ENCODE results near the gene NT5C3B. TPM values are rescaled to one million over a fixed set of nuclear protein-coding genes. Genes with fewer than 3 reads are reported as not detected.

The NT5C3B gene
- total RNA-seq, 2 experiments from 2014 or later: 53.0 to 56.0 TPM

DNA sequence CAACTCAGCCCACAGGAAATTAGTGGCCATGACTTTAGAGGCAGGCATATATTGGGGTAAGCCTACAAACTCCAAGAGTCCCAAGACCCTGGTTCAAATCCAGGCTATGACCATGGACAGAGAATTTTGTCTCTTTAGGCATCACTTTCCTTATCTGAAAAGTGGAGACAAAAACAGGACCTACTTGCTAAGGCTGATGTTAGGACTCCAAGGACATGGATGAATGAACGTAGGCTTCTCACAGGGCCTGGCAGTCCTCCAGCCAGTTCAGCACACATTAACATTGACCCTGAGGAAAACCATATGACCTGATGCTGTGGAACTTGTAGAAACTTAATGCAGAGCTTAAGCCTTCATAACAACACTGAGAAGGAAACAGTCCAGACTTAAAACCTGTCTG is 21.8 kb downstream of the NT5C3B start:
- ChIA-PET CTCF (no interaction called here), POLR2A (no interaction called here)

DNA sequence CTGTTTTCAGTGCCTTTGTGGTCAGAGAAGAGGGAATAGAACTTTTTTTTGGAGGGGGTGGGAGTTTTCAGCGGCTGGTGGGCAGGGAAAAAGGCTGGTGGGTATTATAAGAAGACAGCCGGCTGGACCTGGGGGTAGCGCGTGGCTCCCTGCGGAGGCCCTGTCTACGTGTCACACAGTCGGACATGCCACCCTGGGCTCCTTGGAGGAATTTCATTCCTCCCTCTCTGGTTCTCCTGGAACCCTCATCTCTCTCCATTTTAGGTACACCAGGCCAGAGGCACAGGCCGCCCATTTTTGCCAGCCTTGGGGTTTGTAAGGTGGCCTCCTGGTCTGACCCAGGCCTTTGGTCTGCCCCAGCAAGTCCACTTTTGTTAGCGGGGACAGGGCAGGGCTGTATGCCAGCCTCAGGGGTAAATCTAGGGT is 22.3 kb downstream of the NT5C3B start:
- CTCF ChIA-PET: interaction anchor here (1.9 kb wide), 1 partner anchor 76 kb away, joined by 5 read pairs; no protein-coding TSS in a partner anchor
- POLR2A ChIA-PET: no interaction called here

DNA sequence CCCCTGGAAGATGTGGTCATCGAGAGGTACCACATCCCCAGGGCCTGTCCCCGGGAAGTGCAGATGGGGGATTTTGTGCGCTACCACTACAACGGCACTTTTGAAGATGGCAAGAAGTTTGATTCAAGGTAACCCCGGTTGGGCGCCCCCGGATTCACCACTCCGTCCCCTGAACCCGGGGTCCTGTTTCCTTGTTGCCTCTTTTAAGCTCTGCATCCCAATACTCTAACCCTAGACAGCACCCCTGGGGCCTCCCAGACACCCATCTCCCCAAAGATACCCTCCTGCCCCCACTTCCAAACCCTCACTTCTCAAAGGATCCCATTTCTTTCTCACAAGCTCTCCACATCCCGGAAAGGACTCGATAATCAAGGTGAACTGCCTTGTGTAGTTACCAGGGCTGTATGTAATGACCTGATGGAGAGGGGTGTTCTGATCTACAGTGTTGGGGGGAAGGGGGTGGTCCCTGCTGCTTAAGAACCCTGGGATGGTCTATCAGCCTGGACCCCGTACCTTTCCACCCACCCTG is 22.8 kb downstream of the NT5C3B start:
- ChIA-PET CTCF (interaction anchor here (1.9 kb wide), 1 partner anchor 76 kb away, joined by 5 read pairs; no protein-coding TSS in a partner anchor), POLR2A (interaction anchor here (0.7 kb wide), 1 partner anchor 105 kb away, joined by 3 read pairs; no protein-coding TSS in a partner anchor)

DNA sequence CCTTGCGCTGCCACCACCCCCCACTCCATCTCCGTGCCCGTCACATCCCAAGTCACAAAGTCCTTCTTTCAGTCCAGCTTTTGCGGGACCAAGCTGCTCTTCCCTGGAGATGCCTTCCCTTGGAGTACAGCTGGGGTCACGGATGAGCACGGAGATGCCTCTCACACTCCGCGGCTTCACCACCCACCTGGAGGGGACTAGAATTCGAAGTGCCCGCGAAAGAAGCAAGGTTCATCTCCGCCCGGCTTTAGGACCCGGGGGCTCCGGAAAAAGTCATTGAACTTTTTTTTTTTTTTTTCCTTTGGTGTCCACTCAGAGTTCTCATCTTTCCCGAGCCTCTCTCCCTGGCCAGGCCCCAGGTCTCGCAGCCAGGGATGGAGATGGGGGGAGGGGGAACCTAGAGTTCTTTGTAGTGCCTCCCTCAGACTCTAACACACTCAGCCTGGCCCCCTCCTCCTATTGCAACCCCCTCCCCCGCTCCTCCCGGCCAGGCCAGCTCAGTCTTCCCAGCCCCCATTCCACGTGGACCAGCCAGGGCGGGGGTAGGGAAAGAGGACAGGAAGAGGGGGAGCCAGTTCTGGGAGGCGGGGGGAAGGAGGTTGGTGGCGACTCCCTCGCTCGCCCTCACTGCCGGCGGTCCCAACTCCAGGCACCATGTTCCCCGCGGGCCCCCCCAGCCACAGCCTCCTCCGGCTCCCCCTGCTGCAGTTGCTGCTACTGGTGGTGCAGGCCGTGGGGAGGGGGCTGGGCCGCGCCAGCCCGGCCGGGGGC is 23.5 kb downstream of the NT5C3B start, which contains the start of gene FKBP10:
Gene FKBP10, plus strand, starts transcription at position 624 of the 771 bp plus-strand sequence. Its CDS starts 31 bp downstream, at position 655.
- POLR2A ChIA-PET: interaction anchor here (0.7 kb wide), 1 partner anchor 105 kb away, joined by 3 read pairs; no protein-coding TSS in a partner anchor
- CTCF ChIA-PET: interaction anchor here (1.2 to 3.0 kb wide), 5 partner anchors 11 to 164 kb away, joined by 3 to 17 read pairs (median 5); no protein-coding TSS in a partner anchor

DNA sequence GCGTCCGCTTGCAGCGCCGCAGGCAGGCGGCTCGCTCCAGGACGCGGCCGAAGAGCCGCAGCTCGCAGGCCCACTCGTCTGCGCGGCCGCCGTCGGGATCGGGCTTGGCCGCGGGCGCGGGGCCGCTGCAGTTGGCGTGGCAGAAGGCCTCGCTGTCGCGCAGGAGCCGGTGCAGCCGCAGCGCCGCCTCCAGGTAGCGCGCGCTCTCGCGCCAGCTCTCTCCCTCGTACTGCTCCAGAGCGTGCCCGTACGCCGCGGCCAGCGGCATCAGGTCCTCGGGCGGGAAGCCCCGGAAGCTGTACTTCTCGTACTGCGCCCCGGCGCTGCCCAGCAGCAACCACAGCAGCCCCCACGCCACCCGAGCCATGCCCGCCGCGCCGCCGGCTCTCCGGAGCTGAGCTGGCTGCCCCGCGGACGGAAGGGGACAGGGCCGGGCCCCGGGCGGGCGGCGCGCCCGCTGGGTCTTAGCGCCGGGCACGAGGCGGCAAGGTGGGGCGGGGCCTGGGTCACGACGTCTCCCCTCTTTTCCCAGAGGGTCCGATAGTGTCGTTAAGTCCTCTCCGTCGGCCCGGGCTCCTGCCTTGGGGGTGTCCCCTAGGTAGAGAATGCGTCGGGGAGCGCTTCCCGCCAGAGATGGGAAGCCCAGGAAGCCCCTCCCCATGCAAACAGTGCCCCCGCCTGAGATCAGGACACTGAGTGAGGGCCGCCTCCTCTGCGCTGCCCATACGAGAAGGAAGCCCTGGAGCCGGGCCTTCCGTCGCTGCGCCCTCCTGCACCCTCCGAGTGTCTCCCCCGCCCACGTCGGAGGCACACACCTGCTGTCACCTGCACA is 24.3 kb downstream of the NT5C3B start, which contains the start of gene P3H4:
Gene P3H4, minus strand, starts transcription at position 401 of the 832 bp plus-strand sequence. Its CDS starts 34 bp downstream, at position 367.
- ChIA-PET POLR2A (interaction anchor here (0.5 to 1.3 kb wide), 5 partner anchors 23 to 123 kb away, joined by 3 to 7 read pairs (median 3); partner anchors contain the start of genes EIF1 and KLHL11), CTCF (interaction anchor here (0.6 to 3.0 kb wide), 14 partner anchors 10 to 1583 kb away, joined by 3 to 17 read pairs (median 4); no protein-coding TSS in a partner anchor)

DNA sequence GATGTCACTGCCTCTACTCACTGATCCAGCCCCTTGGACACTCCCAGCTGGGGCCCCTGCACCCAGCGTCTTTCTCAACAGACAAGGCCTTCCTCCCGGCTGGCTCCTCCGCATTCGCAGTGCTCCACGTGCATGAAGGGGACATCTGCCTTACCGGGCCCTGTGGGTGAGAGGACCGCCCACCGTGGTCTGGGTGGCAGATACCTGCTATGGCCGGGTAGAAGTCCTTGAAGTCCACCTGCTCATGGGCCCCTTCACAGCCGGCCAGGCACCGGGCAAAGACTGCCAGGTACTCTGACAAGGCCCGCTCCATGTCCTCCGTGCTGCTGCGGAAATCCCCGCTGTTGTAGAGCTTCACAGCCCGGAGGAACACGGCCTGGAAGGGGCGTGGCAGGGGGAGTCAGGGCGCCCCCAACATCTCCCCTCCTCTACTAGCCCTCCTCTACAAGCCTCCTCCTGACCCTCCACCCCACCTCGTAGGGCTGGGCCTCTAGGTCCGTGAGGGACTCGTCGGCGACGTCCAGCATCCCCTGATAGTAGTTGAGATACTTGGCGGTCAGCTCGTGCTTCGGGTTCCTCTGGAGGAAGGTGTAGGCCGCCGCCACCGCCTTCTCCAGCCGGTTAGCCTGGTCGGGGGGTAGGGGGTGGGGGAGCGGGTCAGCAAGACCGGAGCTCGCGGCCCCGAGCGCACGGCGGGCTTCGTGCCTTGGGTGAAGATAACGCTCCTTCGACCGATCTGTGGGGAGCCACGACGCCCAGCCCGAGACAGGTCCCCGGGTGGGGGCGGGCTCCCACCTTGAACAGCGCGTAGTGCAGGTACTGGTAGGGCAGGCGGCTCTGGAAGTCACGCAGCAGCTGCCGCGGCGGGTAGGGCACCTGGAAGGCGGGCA is 25.1 kb downstream of the NT5C3B start:
- CTCF ChIA-PET: interaction anchor here (0.6 to 3.0 kb wide), 14 partner anchors 9 to 162 kb away, joined by 3 to 17 read pairs (median 4); no protein-coding TSS in a partner anchor
- POLR2A ChIA-PET: interaction anchor here (0.5 to 1.3 kb wide), 5 partner anchors 23 to 122 kb away, joined by 3 to 7 read pairs (median 3); partner anchors contain the start of genes EIF1 and KLHL11

DNA sequence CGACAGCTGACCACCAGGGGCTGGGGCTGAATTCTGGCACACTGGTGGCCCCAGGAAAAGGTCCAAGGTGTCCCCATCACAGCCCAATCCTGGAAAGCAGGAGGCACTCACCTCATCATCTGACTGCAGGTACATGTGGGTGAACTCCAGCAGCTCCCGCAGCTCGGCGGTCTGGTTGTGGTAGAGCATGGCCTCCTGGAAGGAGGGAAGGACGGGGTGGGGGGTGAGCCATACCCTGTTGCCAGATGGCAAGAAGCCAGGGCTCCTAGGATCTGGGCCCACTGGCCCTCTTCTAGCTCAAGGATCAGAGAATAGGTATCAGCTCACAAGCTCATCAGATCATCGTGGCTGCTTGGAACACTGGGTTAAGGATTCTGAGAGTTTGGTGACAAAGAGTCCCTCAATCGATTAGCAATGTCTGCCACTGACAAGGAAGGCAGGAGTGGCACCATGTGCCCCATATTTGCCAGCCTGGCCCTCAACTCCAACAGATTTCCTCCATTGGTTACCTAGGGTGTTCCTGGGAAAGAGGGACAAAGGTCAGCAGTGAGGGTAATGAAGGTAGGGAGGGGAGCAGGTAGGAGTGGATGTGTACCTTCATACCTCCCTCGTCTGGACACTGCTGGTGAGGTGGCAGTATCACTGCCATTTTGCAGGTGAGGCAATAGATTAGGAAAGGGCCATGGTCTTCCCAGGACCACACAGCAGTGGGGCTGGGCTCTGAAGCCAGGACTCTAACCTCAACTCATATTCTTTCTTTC is 29.2 kb downstream of the NT5C3B start:
- ChIA-PET POLR2A (no interaction called here), CTCF (no interaction called here)

DNA sequence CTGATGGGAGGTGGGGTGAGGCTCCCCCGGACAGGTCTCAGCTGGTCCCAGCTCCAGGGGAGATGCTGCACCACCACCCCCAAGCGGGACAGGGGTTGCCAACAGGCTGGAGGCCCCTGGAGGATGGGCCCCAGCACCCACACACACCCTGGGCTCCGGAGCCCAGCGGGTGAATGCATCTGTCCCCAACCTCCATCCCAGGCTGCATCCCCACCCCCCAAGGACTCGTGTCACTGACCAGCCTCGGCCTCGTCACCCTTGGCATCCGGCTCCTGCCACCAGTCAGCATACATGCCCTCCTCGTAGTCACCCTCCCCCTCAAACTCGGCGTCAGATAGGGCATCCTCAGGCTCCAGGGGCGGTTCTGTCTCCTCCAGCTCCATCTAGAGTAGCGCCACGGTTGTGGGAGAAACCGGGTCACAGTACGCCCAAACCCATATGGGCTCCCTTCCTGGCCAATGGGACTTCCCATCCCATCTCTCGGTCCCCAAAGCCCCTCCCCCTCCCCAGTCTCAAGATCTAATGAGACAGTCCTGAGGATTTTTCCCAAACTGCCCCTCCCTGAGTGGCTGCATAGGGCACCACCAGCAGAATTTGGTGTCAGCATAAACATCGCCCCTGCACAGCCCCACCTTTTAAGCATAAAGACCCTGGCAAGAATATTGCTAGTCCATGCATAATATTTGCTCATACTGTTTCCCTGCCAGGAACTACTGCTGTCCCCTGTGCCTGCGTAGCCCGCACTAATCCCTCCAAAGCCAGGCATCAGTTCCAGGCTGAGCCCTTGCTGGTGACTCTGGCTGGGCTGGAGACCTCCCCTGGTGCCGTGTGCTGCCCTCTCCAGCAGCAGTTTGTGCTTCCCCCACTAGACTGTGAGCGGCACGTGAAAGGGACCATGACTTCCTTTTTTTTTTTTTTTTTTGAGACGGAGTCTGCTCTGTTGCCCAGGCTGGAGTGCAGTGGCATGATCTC is 32.7 kb downstream of the NT5C3B start:
- ChIA-PET CTCF (interaction anchor here (1.2 to 2.7 kb wide), 5 partner anchors 7 to 72 kb away, joined by 5 to 17 read pairs (median 8); partner anchors contain the start of gene P3H4), POLR2A (no interaction called here)

DNA sequence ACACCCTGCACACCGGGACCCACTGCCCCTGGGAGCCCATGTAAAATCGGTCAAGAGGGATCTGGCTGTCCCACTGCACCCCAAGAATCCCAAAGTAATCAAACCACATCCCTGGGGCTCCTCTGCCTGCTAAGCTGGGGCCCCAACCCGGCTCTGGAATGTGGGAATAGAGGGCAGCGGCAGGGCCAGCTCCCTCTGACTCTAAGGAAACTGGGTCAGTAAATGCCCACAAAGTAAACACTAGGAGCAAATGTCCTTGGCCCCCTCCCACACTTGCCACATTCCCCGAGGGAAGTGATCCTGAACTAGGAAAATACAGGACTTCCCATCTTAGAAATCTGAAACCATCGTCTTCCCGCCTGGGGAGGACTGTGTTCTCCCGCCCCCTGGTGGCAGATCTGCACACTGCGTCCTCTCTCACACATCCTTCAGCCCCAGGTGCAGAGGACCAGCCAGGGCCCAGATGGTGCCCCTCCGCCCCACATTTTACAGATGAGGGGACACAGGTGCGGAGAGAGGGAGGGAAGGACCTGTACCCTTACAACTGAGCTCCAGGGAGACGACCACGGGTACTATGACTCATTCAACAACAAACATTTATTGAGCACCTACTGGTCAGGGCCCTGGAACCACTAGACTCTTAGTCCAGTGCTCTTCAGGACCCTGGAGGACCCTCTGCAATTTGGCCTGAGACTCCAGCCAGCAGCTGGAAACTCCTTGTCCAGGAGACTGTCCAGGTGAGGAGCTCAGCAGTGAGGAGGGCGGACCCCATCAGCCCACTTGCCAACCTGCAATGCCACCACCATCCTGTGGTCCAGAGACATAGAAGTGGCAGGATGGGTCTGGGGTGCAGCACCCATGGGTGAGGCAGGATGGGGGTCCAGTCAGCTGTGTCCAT is 34.4 kb downstream of the NT5C3B start:
- ChIA-PET POLR2A (interaction anchor here (1.0 kb wide), 1 partner anchor 33 kb away, joined by 3 read pairs; no protein-coding TSS in a partner anchor), CTCF (interaction anchor here (0.6 to 2.7 kb wide), 23 partner anchors 9 to 986 kb away, joined by 3 to 17 read pairs (median 5); partner anchors contain the start of genes JUP, KLHL10 and P3H4)

DNA sequence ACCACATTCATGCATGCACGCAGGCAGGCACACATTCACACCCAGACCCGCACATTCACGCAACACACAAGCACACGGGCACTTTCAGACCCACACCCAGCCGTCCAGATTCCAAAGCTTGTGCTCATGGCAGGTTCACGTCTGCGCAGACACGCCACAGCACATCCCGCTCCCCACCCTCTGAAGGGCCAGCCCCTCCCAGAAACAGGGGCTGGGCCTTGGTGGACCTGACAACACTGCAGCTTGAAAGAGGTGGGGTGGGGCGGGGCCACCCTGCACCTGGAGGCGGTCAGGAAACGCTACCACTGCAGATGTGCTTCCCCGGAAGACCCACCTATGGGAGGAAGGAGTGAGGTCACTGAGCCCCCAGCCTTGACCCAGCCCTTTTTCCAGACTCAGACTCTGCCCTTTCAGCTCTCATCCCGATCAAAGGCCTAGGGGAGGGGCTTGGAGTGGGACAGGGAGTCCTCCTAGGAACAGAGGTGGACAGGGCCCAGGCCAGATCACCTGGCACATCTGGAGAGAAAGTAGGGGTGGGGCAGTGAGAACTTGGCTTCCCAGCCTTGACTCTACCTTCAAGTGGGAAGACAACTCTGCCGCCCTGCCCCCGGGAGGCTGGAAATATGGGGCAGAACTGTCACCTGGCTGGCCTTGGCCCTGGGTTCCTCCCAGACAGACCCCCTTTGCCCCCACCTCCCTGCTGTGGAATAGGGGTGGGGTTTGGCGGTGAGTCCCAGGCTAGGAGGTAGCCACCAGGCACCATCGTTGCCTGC is 35.2 kb downstream of the NT5C3B start:
- POLR2A ChIA-PET: no interaction called here
- CTCF ChIA-PET: interaction anchor here (0.6 to 2.7 kb wide), 20 partner anchors 10 to 985 kb away, joined by 3 to 17 read pairs (median 4); partner anchors contain the start of genes JUP, KLHL10 and P3H4

DNA sequence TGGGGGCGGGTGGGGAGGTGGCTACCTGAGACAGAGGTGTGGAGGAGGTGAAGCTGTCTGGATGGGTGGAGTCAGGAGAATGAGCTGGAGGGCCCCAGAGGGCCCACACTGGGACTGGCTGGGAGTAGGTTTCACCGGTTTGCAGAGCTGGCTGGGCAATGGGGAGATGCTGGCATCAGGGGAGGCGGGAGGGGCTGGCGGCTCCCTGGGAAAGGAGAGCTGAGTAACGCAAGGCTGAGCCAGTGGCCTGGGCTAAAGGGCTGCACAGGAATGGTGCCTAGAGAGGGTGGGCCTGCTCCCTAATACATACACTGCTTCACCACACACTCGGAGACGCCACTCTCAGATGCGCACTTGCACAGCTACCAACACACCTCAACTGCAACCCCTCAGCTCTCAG is 36.7 kb downstream of the NT5C3B start:
- POLR2A ChIA-PET: no interaction called here
- CTCF ChIA-PET: interaction anchor here (1.0 kb wide), 1 partner anchor 62 kb away, joined by 5 read pairs; no protein-coding TSS in a partner anchor

DNA sequence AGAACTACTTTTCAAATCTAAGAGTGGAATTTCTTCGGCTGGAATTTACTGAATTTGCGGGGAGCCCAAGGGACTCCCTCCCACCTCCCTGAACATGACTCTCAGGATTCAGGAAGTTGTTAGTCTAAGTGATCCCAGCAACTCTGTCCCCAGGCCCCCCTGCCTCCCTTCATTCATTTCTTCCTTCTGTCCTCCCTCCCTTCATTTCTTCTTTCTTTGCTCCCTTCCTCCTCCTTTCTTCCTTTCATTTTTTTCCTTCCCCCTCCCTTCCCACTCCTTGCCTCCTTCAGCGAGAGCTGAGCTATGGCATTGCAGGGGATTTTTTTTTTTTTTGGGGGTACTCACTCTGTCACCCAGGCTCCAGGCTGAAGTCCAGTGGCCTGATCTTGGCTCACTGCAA is 38.7 kb downstream of the NT5C3B start:
- POLR2A ChIA-PET: no interaction called here
- CTCF ChIA-PET: interaction anchor here (0.6 kb wide), 1 partner anchor 811 kb away, joined by 5 read pairs; no protein-coding TSS in a partner anchor

DNA sequence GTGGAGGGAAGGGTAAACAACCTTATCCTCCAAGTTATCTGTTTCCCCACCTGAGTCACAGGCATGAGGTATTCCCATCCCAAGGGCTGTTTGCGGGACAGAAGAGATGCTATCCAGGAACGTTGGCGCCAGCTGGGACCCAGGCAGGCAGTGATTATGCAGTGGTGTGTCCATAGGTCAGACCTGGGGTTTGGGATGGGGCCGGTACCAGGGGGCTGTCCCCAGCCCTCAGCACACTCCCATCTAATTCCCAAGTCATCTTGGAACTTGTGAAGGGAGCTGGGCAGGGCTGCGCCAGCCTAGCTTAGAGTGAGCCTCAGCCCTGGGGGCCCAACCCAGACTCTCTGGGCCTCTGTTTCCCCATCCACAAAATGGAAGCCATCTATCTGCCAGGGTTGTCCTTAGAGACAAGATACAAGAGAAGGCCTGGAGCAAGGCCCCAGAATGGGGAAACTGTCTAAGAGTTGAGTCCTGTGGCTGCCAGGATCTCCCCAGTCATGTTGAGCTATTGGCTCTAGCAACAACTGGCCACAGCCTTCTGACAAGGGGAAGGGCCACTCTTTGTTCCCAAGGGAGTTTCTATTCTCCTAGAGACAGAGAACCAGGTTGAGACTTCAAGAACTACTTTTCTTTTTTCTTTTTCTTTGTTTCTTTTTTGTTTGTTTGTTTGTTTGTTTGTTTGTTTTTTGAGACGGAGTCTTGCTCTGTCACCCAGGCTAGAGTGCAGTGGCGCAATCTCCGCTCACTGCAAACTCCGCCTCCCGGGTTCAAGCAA is 39.7 kb downstream of the NT5C3B start:
- CTCF ChIA-PET: interaction anchor here (0.7 kb wide), 2 partner anchors 131 to 163 kb away, joined by 4 read pairs; no protein-coding TSS in a partner anchor

More for the DNA sequence above, 39.7 kb downstream of the NT5C3B start:
- POLR2A ChIA-PET: no interaction called here

Data from activated CD8-positive, alpha-beta memory T cell treated with anti-CD3 and anti-CD28 coated beads for 36 hours (primary cell).